ENCODE data around the gene GRM7.

GRM7 gene

GRCh38 chr3:7447197-7447769 lies 586.4 kb downstream of the GRM7 start:
- H3K4me3 ChIP-seq (ENCODE audit: low read depth, low read length), result no peak overlapping the region
- no peak for TF ChIP-seq CTCF (IDR thresholded peaks at IDR 0.05; ENCODE audit: insufficient read depth, low read depth, low read length, missing control alignments)
- peak; percentile 80 for DNase-seq (ENCODE audit: low read depth)

GRCh38 chr3:7456386-7456785 lies 595.5 kb downstream of the GRM7 start:
- H3K4me3 ChIP-seq (ENCODE audit: low read depth, low read length), result no peak overlapping the region
- DNase-seq (ENCODE audit: low read depth), result no peak
- no peak for TF ChIP-seq CTCF (IDR thresholded peaks at IDR 0.05; ENCODE audit: insufficient read depth, low read depth, low read length, missing control alignments)

- DNase-seq (ENCODE audit: low read depth), result peak; percentile 29
- no peak overlapping the region for H3K4me3 ChIP-seq (ENCODE audit: low read depth, low read length)
- no peak for TF ChIP-seq CTCF (IDR thresholded peaks at IDR 0.05; ENCODE audit: insufficient read depth, low read depth, low read length, missing control alignments)
Observed at GRCh38 chr3:7461202-7461825, 600.4 kb downstream of the GRM7 start.

- DNase-seq (ENCODE audit: low read depth), result no peak
- no peak overlapping the region for H3K4me3 ChIP-seq (ENCODE audit: low read depth, low read length)
- no peak for TF ChIP-seq CTCF (IDR thresholded peaks at IDR 0.05; ENCODE audit: insufficient read depth, low read depth, low read length, missing control alignments)
Observed at GRCh38 chr3:7469866-7470265, 609.0 kb downstream of the GRM7 start.

- DNase-seq (ENCODE audit: low read depth), result no peak
- H3K4me3 ChIP-seq (ENCODE audit: low read depth, low read length), result no peak overlapping the region
- no peak for TF ChIP-seq CTCF (IDR thresholded peaks at IDR 0.05; ENCODE audit: insufficient read depth, low read depth, low read length, missing control alignments)
Observed at GRCh38 chr3:7484636-7485035, 623.7 kb downstream of the GRM7 start.

DNA sequence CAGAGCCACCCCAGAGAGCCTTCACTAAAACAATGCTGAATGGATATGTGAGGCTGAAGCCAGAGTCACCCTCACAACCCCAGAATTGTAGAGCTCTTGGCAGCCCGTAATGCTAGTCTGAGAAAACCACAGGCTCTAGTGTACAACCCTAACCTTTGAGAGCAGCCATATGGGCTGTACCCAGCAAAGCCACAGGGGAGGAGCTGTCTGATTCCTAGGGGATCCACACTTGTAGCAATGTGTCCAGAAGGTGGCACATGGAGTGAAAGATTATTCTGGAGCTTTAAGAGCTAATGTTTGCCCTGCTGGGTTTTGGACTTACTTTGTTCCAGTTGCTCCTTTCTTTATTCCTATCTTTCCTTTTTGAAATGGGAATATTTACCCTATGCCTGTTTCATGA lies 626.8 kb downstream of the GRM7 start:
- DNase-seq (ENCODE audit: low read depth), result no peak
- no peak overlapping the region for H3K4me3 ChIP-seq (ENCODE audit: low read depth, low read length)
- no peak for TF ChIP-seq CTCF (IDR thresholded peaks at IDR 0.05; ENCODE audit: insufficient read depth, low read depth, low read length, missing control alignments)

DNA sequence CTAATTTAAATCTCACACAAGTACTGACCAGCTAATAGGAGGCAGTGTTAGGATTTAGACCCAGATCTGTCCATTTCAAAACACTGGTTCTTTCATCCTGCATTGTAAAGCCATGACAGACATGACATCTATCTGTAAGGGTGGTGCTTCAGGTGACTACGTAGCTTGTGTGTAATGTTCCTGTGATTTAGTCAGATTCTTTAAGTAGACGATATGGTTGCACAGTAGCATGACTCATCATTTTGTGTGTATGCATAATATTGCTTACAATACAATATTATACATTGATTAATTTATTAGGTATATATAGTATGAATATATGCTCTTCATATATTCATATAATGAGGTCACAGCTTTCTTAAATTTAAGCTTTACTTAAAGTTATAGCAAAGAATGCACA lies 628.5 kb downstream of the GRM7 start:
- no peak for DNase-seq (ENCODE audit: low read depth)
- no peak overlapping the region for H3K4me3 ChIP-seq (ENCODE audit: low read depth, low read length)
- no peak for TF ChIP-seq CTCF (IDR thresholded peaks at IDR 0.05; ENCODE audit: insufficient read depth, low read depth, low read length, missing control alignments)
